BE2C (cell line): ENCODE measurements around the gene IL19.

ENCODE experiments used
- DNase-seq: peaks from one replicate; pipeline ENCODE4 v3.0.0-alpha.2; 2020
- H3K27me3 ChIP-seq: fragments of 250-450 bp; sonication (Bioruptor Pico); 2 replicates; pipeline ENCODE4 v1.5.1; 2020; ENCODE audit warnings: mild to moderate bottlenecking
- H3K36me3 ChIP-seq: fragments of 250-450 bp; sonication (Bioruptor Pico); 2 replicates; pipeline ENCODE4 v1.5.1; 2020; ENCODE audit warnings: mild to moderate bottlenecking
- H3K4me1 ChIP-seq: fragments of 250-450 bp; sonication (Bioruptor Pico); 2 replicates; pipeline ENCODE4 v1.5.1; 2020
- H3K4me3 ChIP-seq: 2 replicates; pipeline ENCODE4 v1.5.1; 2011; ENCODE audit warnings: low read depth, low read length
- H3K9me3 ChIP-seq: fragments of 250-450 bp; sonication (Bioruptor Pico); 2 replicates; pipeline ENCODE4 v1.5.1; 2020
- TF ChIP-seq, protein P1 (sequence below): IDR thresholded peaks from 2 replicates; pipeline ENCODE4 v1.5.1; 2012; ENCODE audit warnings: mild to moderate bottlenecking, low read depth, low read length

IL19 gene

GRCh38 chr1:206768472-206769303 is 1.9 kb upstream of the IL19 start:
- no peaks in the 10 kb centered on the region; the same call in 1 of the 2 replicates for H3K9me3 ChIP-seq
- TF ChIP-seq, protein P1, sequence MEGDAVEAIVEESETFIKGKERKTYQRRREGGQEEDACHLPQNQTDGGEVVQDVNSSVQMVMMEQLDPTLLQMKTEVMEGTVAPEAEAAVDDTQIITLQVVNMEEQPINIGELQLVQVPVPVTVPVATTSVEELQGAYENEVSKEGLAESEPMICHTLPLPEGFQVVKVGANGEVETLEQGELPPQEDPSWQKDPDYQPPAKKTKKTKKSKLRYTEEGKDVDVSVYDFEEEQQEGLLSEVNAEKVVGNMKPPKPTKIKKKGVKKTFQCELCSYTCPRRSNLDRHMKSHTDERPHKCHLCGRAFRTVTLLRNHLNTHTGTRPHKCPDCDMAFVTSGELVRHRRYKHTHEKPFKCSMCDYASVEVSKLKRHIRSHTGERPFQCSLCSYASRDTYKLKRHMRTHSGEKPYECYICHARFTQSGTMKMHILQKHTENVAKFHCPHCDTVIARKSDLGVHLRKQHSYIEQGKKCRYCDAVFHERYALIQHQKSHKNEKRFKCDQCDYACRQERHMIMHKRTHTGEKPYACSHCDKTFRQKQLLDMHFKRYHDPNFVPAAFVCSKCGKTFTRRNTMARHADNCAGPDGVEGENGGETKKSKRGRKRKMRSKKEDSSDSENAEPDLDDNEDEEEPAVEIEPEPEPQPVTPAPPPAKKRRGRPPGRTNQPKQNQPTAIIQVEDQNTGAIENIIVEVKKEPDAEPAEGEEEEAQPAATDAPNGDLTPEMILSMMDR, result no peak
- no peaks in the 10 kb centered on the region for H3K27me3 ChIP-seq
- H3K4me3 ChIP-seq, result no peak overlapping the region
- DNase-seq, result no peak
- H3K4me1 ChIP-seq, result no peaks in the 10 kb centered on the region
- no peaks in the 10 kb centered on the region for H3K36me3 ChIP-seq

DNA sequence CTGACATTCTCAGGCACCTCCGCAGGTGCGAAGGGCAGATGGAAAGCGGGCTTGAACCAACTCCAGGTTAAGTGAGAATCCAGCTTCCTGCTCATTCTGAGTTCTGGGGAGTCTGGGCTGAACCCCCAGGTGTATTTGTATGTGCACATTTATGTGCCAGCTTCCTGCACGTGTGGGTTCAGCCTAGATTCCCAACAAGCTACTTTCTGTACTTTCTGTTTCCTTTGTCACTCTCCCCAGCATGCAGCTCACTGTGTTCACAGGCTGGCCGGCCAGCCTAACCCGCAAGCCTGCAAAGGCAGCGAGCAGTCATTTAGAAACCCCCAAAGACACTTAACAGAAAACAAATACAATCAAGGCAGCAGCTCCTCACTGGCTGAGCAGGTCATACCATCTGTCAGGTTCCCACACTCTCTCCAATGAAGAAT is 1.3 kb upstream of the IL19 start:
- H3K4me1 ChIP-seq, result no peaks in the 10 kb centered on the region
- H3K9me3 ChIP-seq, result no peaks in the 10 kb centered on the region; the same call in 1 of the 2 replicates
- no peaks in the 10 kb centered on the region for H3K27me3 ChIP-seq
- no peak for DNase-seq
- H3K36me3 ChIP-seq, result no peaks in the 10 kb centered on the region
- H3K4me3 ChIP-seq, result no peak overlapping the region
- TF ChIP-seq, protein P1, result no peak

- H3K9me3 ChIP-seq, result no peaks in the 10 kb centered on the region; the same call in 1 of the 2 replicates
- H3K4me3 ChIP-seq, result no peak overlapping the region
- no peak for DNase-seq
- no peaks in the 10 kb centered on the region for H3K36me3 ChIP-seq
- TF ChIP-seq, protein P1, result no peak
- H3K27me3 ChIP-seq, result no peaks in the 10 kb centered on the region
- H3K4me1 ChIP-seq, result no peaks in the 10 kb centered on the region
Observed at GRCh38 chr1:206771338-206771692, 742 bp downstream of the IL19 start.

DNA sequence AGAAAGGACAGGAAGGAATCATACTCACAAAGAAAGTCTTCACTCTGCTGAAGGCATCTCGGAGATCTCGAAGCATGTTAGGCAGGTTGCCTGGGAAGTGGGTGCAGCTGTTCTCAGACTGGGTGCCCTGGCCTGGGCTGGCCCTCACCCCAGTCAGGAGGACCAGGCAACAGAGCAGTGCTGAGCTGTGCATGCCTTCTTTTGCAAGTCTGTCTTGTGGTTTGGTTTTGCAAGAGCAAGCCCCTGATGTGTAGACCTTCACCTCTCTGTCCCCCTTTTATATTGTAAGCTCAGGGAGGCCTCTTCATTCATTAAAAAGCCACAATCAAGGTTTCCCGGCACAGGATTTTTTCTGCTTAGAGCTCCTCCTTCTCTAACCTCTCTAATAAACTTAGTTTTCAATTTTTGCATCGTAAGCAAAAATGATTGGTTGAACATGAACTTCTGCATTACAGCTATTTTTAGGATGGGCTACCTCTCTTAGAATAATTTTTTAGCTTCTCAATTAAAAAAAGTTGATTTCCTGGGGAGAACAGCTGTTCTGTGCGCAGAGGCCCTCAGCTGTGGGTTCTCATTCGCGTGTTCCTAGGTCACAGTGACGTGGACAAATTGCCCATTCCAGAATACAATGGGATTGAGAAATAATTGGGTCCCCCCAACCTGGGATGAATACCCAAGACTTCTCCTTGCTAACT is 1.8 kb downstream of the IL19 start, which contains the start of gene IL10:
Gene IL10 (minus strand): TSS at position 252 of the 695 bp plus-strand sequence. CDS start 59 bp downstream, at position 193.
- DNase-seq, result no peak
- TF ChIP-seq, protein P1, result no peak
- H3K4me1 ChIP-seq, result no peaks in the 10 kb centered on the region

DNA sequence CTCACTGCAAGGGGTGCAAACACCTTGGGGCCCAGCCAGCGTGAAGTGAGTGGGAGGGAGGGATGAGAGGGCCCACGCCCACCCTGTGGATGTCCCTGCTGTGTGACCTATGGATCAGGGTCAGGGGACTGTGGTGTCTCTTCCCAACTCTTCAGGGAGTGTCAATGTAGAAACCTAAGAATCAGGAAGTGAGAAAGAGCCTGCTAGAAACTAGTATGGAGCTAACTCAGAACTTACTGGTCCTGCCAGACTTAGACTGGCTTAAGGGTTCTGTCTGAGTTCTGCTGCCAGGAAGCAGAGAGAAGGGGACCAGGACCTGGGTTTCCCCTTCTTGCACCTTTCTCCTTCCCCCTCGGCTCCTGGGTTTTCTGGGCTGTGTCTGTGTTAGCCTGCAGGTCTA is 3.5 kb downstream of the IL19 start:
- no peak for DNase-seq
- H3K27me3 ChIP-seq, result no peaks in the 10 kb centered on the region
- no peaks in the 10 kb centered on the region for H3K36me3 ChIP-seq
- no peaks in the 10 kb centered on the region for H3K4me1 ChIP-seq
- TF ChIP-seq, protein P1, result no peak
- no peak overlapping the region for H3K4me3 ChIP-seq
- no peaks in the 10 kb centered on the region; the same call in 1 of the 2 replicates for H3K9me3 ChIP-seq

More for the DNA sequence above, 1.8 kb downstream of the IL19 start, which contains the start of gene IL10:
- H3K4me3 ChIP-seq, result no peak within 1 kb of the TSS
- H3K27me3 ChIP-seq, result no peaks in the 10 kb centered on the region
- H3K9me3 ChIP-seq, result no peaks in the 10 kb centered on the region; the same call in 1 of the 2 replicates
- no peaks in the 10 kb centered on the region for H3K36me3 ChIP-seq
